OCI-LY7 (cell line): ENCODE data around the gene MDK. TPM values are rescaled to one million over a fixed set of nuclear protein-coding genes. Genes with fewer than 3 reads are reported as not detected.

Source experiments
- BruUV-seq: library from RNA; stranded (reverse); fragments of 400-500 nt; replicated peaks from 2 replicates; lab custom pipeline; 2021; lab: Mats Ljungman, UMichigan
- CTCF ChIA-PET: fragments of 300-600 bp; sonication (Branson Sonifier 250); formaldehyde crosslinking; loops from one replicate; lab custom pipeline; 2022; ENCODE audit warnings: antibody characterized with exemption; ENCODE audit not compliant: unreplicated experiment; lab: Charles Lee
- POLR2A ChIA-PET: fragments of 300-600 bp; sonication (Branson Sonifier 250); formaldehyde crosslinking; loops from one replicate; lab custom pipeline; 2022; ENCODE audit warnings: antibody characterized with exemption; lab: Charles Lee
- DNase-seq: peaks from one replicate; pipeline ENCODE4 v3.0.0-alpha.2; 2015; ENCODE audit warnings: low spot score
- H2AFZ ChIP-seq: fragments of 200-600 bp; sonication (generic), shearing (Covaris generic); 2 replicates; pipeline ENCODE4 v1.6.1; 2014; ENCODE audit warnings: mild to moderate bottlenecking, antibody characterized with exemption, low read length, moderate library complexity
- H3K27ac ChIP-seq: fragments of 200-600 bp; sonication (generic); 2 replicates; pipeline ENCODE4 v1.5.1; 2014; ENCODE audit warnings: mixed run types, low read depth, mild to moderate bottlenecking, moderate library complexity, low read length, inconsistent platforms; ENCODE audit not compliant: poor library complexity, severe bottlenecking
- H3K36me3 ChIP-seq: fragments of 200-600 bp; sonication (generic); 2 replicates; pipeline ENCODE4 v1.6.1; 2014; ENCODE audit warnings: mild to moderate bottlenecking, antibody characterized with exemption, low read length, moderate library complexity, mixed read lengths; ENCODE audit not compliant: insufficient read depth
- H3K4me1 ChIP-seq: fragments of 200-600 bp; sonication (generic); 2 replicates; pipeline ENCODE4 v1.5.1; 2014; ENCODE audit warnings: mild to moderate bottlenecking, low read length; ENCODE audit not compliant: insufficient read depth, poor library complexity, severe bottlenecking
- H3K4me2 ChIP-seq: fragments of 200-600 bp; sonication (generic); 2 replicates; pipeline ENCODE4 v1.6.1; 2014; ENCODE audit warnings: mild to moderate bottlenecking, low read length
- H3K4me3 ChIP-seq: fragments of 200-600 bp; sonication (generic); 2 replicates; pipeline ENCODE4 v1.5.1; 2014; ENCODE audit warnings: mild to moderate bottlenecking, low read depth, low read length; ENCODE audit not compliant: poor library complexity, severe bottlenecking
- H3K79me2 ChIP-seq: fragments of 200-600 bp; sonication (generic); 2 replicates; pipeline ENCODE4 v1.6.1; 2016; ENCODE audit warnings: low read depth, mild to moderate bottlenecking, low read length, moderate library complexity, mixed read lengths; ENCODE audit not compliant: insufficient read depth
- H3K9me2 ChIP-seq: fragments of 200-600 bp; sonication (generic); 2 replicates; pipeline ENCODE4 v1.6.1; 2016; ENCODE audit warnings: mild to moderate bottlenecking, low read length, mixed read lengths; ENCODE audit not compliant: insufficient read depth
- H3K9me3 ChIP-seq: fragments of 200-600 bp; sonication (generic); 2 replicates; pipeline ENCODE4 v1.6.1; 2014; ENCODE audit warnings: mild to moderate bottlenecking, mixed run types, low read length, mixed read lengths
- H4K20me1 ChIP-seq: fragments of 200-600 bp; sonication (generic); 2 replicates; pipeline ENCODE4 v1.6.1; 2014; ENCODE audit warnings: mild to moderate bottlenecking, antibody characterized with exemption, low read length, moderate library complexity, mixed read lengths; ENCODE audit not compliant: insufficient read depth
- CTCF ChIP-seq: fragments of 200-600 bp; sonication (generic); conservative IDR thresholded peaks from 2 replicates; pipeline ENCODE4 v1.5.1; 2014; ENCODE audit warnings: mild to moderate bottlenecking, antibody characterized with exemption, low read length, moderate library complexity, mixed read lengths
- EZH2phosphoT487 ChIP-seq: fragments of 200-600 bp; sonication (generic); IDR thresholded peaks from 2 replicates; pipeline ENCODE4 v1.6.1; 2018; ENCODE audit warnings: low read depth, borderline replicate concordance, mild to moderate bottlenecking, mixed run types, antibody characterized with exemption, low read length, moderate library complexity, mixed read lengths
- intact Hi-C: fragments of 100-400 bp; cut with micrococcal nuclease; formaldehyde crosslinking; loops from one replicate; pipeline ENCODE4 v1.10.0; 2022; ENCODE audit not compliant: unreplicated experiment
- total RNA-seq, 2 experiments: library from RNA; depleted of rRNA in 1 of 2; stranded (reverse); fragments of >200 nt in 1 of 2; shearing (Covaris generic) in 1 of 2; gene quantifications; 2 replicates each; pipeline ENCODE4 v1.2.3, GENCODE V29; 2014 to 2022

MDK gene
- total RNA-seq, 2 experiments from 2014 or later = 5.1 to 6.2 TPM

GRCh38 chr11:46366260-46366659 lies 15.2 kb upstream of the MDK start:
- peaks cover 8% of the 10 kb centered on the region; the same call in 1 of the 2 replicates for H4K20me1 ChIP-seq
- TF ChIP-seq CTCF (no peak), EZH2phosphoT487 (no peak)
- no peaks in the 10 kb centered on the region for H3K9me2 ChIP-seq
- ChIA-PET CTCF (no interaction called here), POLR2A (interaction anchor here (0.8 kb wide), 1 partner anchor 18 kb away, joined by 4 read pairs; no protein-coding TSS in a partner anchor)
- no peak overlapping the region for H3K4me2 ChIP-seq
- no peaks in the 10 kb centered on the region for H3K9me3 ChIP-seq
- no peak overlapping the region for H3K27ac ChIP-seq
- peaks cover 18% of the 10 kb centered on the region for H3K4me1 ChIP-seq
- intact Hi-C loops = no loop called here
- peaks cover 52% of the 10 kb centered on the region for H3K36me3 ChIP-seq
- no peak overlapping the region for H2AFZ ChIP-seq
- no peak for DNase-seq
- H3K4me3 ChIP-seq = no peak overlapping the region
- BruUV-seq = no TSS peak
- H3K79me2 ChIP-seq = peaks cover 19% of the 10 kb centered on the region

GRCh38 chr11:46366661-46367161 lies 14.8 kb upstream of the MDK start:
- DNase-seq = no peak
- Histone ChIP-seq H3K9me3 (no peaks in the 10 kb centered on the region), H3K36me3 (peaks cover 56% of the 10 kb centered on the region), H2AFZ (no peak overlapping the region), H4K20me1 (peaks cover 8% of the 10 kb centered on the region; the same call in 1 of the 2 replicates), H3K4me1 (peaks cover 17% of the 10 kb centered on the region), H3K9me2 (no peaks in the 10 kb centered on the region), H3K4me3 (no peak overlapping the region), H3K27ac (no peak overlapping the region), H3K4me2 (no peak overlapping the region), H3K79me2 (peaks cover 16% of the 10 kb centered on the region)
- BruUV-seq = no TSS peak
- POLR2A ChIA-PET = interaction anchor here (0.8 kb wide), 1 partner anchor 18 kb away, joined by 4 read pairs; no protein-coding TSS in a partner anchor
- intact Hi-C loops = loop anchor here (1.0 kb wide), 2 partner anchors 14 to 19 kb away; partner anchors contain the start of gene DGKZ
- TF ChIP-seq CTCF = no peak
- no peak for TF ChIP-seq EZH2phosphoT487
- CTCF ChIA-PET = no interaction called here
